Suppressor macrophage (primary cell): Measurements from ENCODE around the gene ARMC6.
A peak's percentile ranks its signal among the peaks of the same experiment; 100 is the strongest.
"Not testable (repeated sequence)": the region's sequence is repeated elsewhere in the genome, so short reads cannot be mapped to it uniquely, and the experiment has no call there.

Experiments
- DNase-seq, 4 experiments: peaks; one replicate each; pipeline ENCODE4 v3.0.0-alpha.2; 2020 to 2022

ARMC6 gene

GRCh38 chr19:19077103-19077502, 43.7 kb downstream of the ARMC6 start:
- DNase-seq, result peak in 3 of 4 experiments; percentile 13 to 33 (median 15)

- no peak for DNase-seq
Observed at GRCh38 chr19:19078801-19079200, 45.4 kb downstream of the ARMC6 start.

- DNase-seq, result no peak
Observed at GRCh38 chr19:19079571-19079970, 46.2 kb downstream of the ARMC6 start.

- DNase-seq, result peak in 1 of 4 experiments; percentile 11
Observed at GRCh38 chr19:19081642-19082151, 48.3 kb downstream of the ARMC6 start.

GRCh38 chr19:19083413-19084178, 50.2 kb downstream of the ARMC6 start:
- DNase-seq, result no peak

- DNase-seq, result no peak
Observed at GRCh38 chr19:19087676-19088075, 54.3 kb downstream of the ARMC6 start.

- no peak for DNase-seq
Observed at GRCh38 chr19:19094513-19094912, 61.1 kb downstream of the ARMC6 start.

- no peak for DNase-seq
Observed at GRCh38 chr19:19095691-19096090, 62.3 kb downstream of the ARMC6 start.

- DNase-seq, result no peak
Observed at GRCh38 chr19:19096641-19097627, 63.5 kb downstream of the ARMC6 start.

GRCh38 chr19:19098084-19098702, 64.8 kb downstream of the ARMC6 start:
- no peak for DNase-seq

- DNase-seq, result no peak
Observed at GRCh38 chr19:19098703-19099632, 65.6 kb downstream of the ARMC6 start.

GRCh38 chr19:19101540-19101939, 68.1 kb downstream of the ARMC6 start:
- no peak for DNase-seq

- DNase-seq, result not testable (repeated sequence)
Observed at GRCh38 chr19:19102566-19102965, 69.2 kb downstream of the ARMC6 start.

GRCh38 chr19:19103167-19103566, 69.8 kb downstream of the ARMC6 start:
- DNase-seq, result no peak

GRCh38 chr19:19105365-19106055, 72.1 kb downstream of the ARMC6 start:
- DNase-seq, result no peak

GRCh38 chr19:19106056-19106551, 72.7 kb downstream of the ARMC6 start:
- no peak for DNase-seq

GRCh38 chr19:19106938-19107337, 73.5 kb downstream of the ARMC6 start:
- DNase-seq, result not testable (repeated sequence)

GRCh38 chr19:19107654-19108053, 74.3 kb downstream of the ARMC6 start:
- no peak for DNase-seq
